RWPE2 (cell line): ENCODE data around the gene GLP1R.

Experiments used
- ATAC-seq: fragments of 200-7000 bp; cut with Tn5 transposase; 3 replicates; pipeline ENCODE4 v1.9.1; 2021; ENCODE audit warnings: low read depth
- DNase-seq: peaks from one replicate; pipeline ENCODE4 v3.0.0-alpha.2; 2020; ENCODE audit warnings: low spot score
- H3K27ac ChIP-seq: fragments of 450-650 bp; 2 replicates; pipeline ENCODE4 v1.5.1; 2017; ENCODE audit warnings: mild to moderate bottlenecking; ENCODE audit not compliant: poor library complexity, severe bottlenecking
- H3K27me3 ChIP-seq: fragments of 250-450 bp; sonication (Bioruptor Pico); 2 replicates; pipeline ENCODE4 v1.5.1; 2021; ENCODE audit warnings: mild to moderate bottlenecking, moderate library complexity; ENCODE audit not compliant: insufficient read depth, poor library complexity, severe bottlenecking
- H3K36me3 ChIP-seq: fragments of 250-450 bp; sonication (Bioruptor Pico); 2 replicates; pipeline ENCODE4 v1.5.1; 2020; ENCODE audit warnings: low read depth, mild to moderate bottlenecking, moderate library complexity
- H3K4me1 ChIP-seq: fragments of 250-450 bp; sonication (Bioruptor Pico); 2 replicates; pipeline ENCODE4 v1.5.1; 2021; ENCODE audit warnings: mild to moderate bottlenecking, moderate library complexity; ENCODE audit not compliant: insufficient read depth, poor library complexity, severe bottlenecking
- H3K4me3 ChIP-seq: fragments of 250-450 bp; sonication (Bioruptor Pico); 2 replicates; pipeline ENCODE4 v1.5.1; 2021; ENCODE audit warnings: mild to moderate bottlenecking, moderate library complexity; ENCODE audit not compliant: severe bottlenecking
- H3K9me3 ChIP-seq: fragments of 250-450 bp; sonication (Bioruptor Pico); 2 replicates; pipeline ENCODE4 v1.5.1; 2021; ENCODE audit warnings: mild to moderate bottlenecking, moderate library complexity; ENCODE audit not compliant: severe bottlenecking
- TF ChIP-seq, protein P1 (sequence below): fragments of 450-650 bp; IDR thresholded peaks from one replicate; pipeline ENCODE4 v1.5.1; 2017; ENCODE audit warnings: mild to moderate bottlenecking, moderate library complexity; ENCODE audit not compliant: poor library complexity, severe bottlenecking

Gene GLP1R

DNA sequence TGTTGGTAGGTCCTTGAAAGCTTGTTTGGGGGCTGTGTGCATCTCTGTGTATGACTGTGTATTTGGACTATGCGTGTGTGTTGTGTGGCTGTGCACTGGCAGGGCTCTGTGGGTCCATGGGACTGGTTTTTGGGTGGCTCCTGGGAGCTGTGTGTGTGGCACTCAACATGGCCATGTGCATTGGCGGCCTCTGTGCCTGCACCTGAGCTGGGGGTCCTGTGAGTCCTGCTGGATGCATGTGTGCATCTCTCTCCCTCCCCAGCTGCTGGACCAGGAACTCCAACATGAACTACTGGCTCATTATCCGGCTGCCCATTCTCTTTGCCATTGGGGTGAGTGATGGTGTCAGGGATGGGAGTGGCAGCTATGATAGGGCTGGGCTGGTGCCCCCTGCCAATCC is 30.1 kb downstream of the GLP1R start:
- DNase-seq = no peak
- H3K27me3 ChIP-seq = no peaks in the 10 kb centered on the region
- no peak for ATAC-seq
- no peak overlapping the region for H3K4me3 ChIP-seq
- H3K36me3 ChIP-seq = no peaks in the 10 kb centered on the region
- H3K27ac ChIP-seq = no peak overlapping the region
- TF ChIP-seq, protein P1, sequence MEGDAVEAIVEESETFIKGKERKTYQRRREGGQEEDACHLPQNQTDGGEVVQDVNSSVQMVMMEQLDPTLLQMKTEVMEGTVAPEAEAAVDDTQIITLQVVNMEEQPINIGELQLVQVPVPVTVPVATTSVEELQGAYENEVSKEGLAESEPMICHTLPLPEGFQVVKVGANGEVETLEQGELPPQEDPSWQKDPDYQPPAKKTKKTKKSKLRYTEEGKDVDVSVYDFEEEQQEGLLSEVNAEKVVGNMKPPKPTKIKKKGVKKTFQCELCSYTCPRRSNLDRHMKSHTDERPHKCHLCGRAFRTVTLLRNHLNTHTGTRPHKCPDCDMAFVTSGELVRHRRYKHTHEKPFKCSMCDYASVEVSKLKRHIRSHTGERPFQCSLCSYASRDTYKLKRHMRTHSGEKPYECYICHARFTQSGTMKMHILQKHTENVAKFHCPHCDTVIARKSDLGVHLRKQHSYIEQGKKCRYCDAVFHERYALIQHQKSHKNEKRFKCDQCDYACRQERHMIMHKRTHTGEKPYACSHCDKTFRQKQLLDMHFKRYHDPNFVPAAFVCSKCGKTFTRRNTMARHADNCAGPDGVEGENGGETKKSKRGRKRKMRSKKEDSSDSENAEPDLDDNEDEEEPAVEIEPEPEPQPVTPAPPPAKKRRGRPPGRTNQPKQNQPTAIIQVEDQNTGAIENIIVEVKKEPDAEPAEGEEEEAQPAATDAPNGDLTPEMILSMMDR = no peak
- no peaks in the 10 kb centered on the region for H3K9me3 ChIP-seq
- H3K4me1 ChIP-seq = no peaks in the 10 kb centered on the region

DNA sequence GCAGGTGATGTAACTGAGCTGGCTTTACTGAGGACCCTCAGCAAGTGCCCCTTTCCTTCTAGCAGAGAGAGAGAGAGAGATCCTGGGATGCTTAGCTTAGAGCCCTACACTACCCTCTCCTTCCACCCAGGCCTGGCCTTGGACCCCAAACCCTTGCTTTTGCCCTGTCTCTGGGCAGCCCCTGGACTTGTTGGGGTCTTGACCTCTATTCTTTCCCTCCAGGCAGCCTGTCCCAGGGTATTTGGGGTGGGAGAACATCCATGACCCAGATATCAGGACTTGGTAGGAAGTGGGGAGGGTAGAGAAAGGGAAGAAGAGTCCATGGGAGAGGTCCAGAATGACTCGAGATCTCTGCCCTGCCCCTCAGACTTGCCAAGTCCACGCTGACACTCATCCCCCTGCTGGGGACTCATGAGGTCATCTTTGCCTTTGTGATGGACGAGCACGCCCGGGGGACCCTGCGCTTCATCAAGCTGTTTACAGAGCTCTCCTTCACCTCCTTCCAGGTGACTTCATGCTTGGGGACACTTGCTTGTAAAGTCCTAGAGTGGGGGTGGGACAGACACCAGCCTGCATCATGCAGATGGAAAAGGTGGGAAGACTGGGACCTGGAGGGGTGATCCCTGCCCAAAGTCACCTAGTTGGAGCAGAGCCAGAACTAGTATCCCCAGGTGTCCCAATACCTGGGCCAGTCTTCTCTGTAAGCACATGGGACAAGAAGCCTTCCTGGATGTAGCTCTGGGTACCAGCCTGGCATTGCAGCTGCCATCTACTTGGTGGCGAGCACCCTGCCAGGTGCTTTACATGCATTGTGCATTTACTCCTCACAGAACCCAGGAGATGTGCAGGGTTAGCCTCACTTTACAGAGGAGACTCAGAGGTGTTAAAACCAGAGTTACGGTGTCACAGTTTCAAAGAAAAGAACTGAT is 30.9 kb downstream of the GLP1R start:
- no peaks in the 10 kb centered on the region for H3K4me1 ChIP-seq
- no peaks in the 10 kb centered on the region for H3K36me3 ChIP-seq
- DNase-seq = no peak
- H3K27me3 ChIP-seq = no peaks in the 10 kb centered on the region
- TF ChIP-seq, protein P1 = no peak
- H3K4me3 ChIP-seq = no peak overlapping the region
- ATAC-seq = no peak
- H3K27ac ChIP-seq = no peak overlapping the region
- no peaks in the 10 kb centered on the region for H3K9me3 ChIP-seq

DNA sequence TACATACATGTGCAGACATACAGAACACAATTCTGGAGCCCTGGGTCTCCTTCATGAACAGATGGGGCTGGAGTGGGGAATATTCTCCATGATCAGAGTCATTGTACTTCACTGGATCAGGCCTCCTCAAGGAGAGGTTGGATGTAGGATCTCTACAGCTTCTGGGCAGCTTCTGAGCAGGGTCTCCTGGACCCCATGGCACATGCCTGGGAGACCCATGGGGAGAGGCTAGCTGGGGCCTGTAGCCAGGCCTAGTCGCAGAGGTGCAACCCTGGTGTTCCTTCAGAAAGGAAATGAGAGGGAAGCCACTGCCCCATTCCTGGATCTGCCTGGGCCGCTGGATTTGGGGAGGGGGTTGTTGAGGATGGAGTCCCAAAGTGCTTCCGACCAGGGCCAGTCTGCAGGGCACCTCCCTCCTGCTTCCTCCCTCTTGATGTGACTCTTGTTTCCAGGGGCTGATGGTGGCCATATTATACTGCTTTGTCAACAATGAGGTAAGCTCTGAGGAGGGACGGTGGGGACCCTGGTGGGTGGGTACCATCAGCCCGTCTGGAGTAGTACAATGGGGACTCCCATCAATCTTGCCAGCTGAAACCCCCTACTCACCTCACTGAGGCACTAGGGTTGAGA is 31.8 kb downstream of the GLP1R start:
- no peaks in the 10 kb centered on the region for H3K9me3 ChIP-seq
- H3K27ac ChIP-seq = no peak overlapping the region
- no peaks in the 10 kb centered on the region for H3K4me1 ChIP-seq
- no peaks in the 10 kb centered on the region for H3K36me3 ChIP-seq
- H3K27me3 ChIP-seq = no peaks in the 10 kb centered on the region
- no peak for DNase-seq
- TF ChIP-seq, protein P1 = no peak
- no peak overlapping the region for H3K4me3 ChIP-seq
- ATAC-seq = no peak

DNA sequence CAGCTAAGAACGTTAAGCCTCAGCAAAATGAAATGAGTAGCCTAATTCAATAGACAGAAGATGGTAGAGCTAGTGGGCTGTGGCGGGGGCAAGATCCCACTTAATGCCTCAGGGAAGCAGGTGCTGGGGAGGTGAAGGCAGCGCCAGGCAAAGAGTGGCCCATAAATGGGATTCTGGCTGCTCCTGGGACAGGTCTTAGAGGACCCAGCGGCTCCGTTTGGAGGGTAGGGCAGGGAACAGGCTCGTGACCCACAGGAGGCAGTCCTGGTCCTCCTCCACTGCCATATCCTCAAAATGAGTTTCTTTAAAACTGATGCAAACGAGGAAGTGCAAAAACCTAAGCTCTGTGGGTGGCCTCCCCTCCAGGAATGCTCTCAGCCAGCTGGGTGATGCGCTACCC is 33.7 kb downstream of the GLP1R start:
- TF ChIP-seq, protein P1 = no peak

More for the DNA sequence above, 33.7 kb downstream of the GLP1R start:
- ATAC-seq = no peak
- H3K9me3 ChIP-seq = no peaks in the 10 kb centered on the region
- no peaks in the 10 kb centered on the region for H3K4me1 ChIP-seq
- no peaks in the 10 kb centered on the region for H3K27me3 ChIP-seq
- H3K4me3 ChIP-seq = no peak overlapping the region
- no peak for DNase-seq
- H3K27ac ChIP-seq = no peak overlapping the region
- no peaks in the 10 kb centered on the region for H3K36me3 ChIP-seq
